Activated CD8-positive, alpha-beta T cell treated with anti-CD3 and anti-CD28 coated beads for 36 hours (primary cell): ENCODE data around the gene AGBL3. TPM values are rescaled to one million over a fixed set of nuclear protein-coding genes. Genes with fewer than 3 reads are reported as not detected.

Source experiments
- ATAC-seq: fragments of 200-7000 bp; cut with Tn5 transposase; one replicate; pipeline ENCODE4 v1.10.0; 2021; ENCODE audit warnings: mild to moderate bottlenecking, moderate library complexity
- CTCF ChIA-PET: fragments of 350-600 bp; sonication (Branson Sonifier 250); formaldehyde crosslinking; loops from one replicate; lab custom pipeline; 2021; ENCODE audit warnings: antibody characterized with exemption; lab: Charles Lee
- POLR2A ChIA-PET: fragments of 350-600 bp; sonication (Branson Sonifier 250); formaldehyde crosslinking; loops from one replicate; lab custom pipeline; 2021; ENCODE audit warnings: antibody characterized with exemption; lab: Charles Lee
- DNase-seq: peaks from one replicate; pipeline ENCODE4 v3.0.0-alpha.2; 2020
- H3K27ac Mint-ChIP-seq: one replicate; pipeline ENCODE4 v1.8.0; 2021; ENCODE audit warnings: mild to moderate bottlenecking, mixed read lengths
- H3K27me3 Mint-ChIP-seq: one replicate; pipeline ENCODE4 v1.8.0; 2021; ENCODE audit warnings: mixed read lengths
- H3K36me3 Mint-ChIP-seq: one replicate; pipeline ENCODE4 v1.8.0; 2021; ENCODE audit warnings: low read depth, mixed read lengths
- H3K4me1 Mint-ChIP-seq: one replicate; pipeline ENCODE4 v1.8.0; 2021; ENCODE audit warnings: low read depth, mixed read lengths
- H3K4me3 Mint-ChIP-seq: one replicate; pipeline ENCODE4 v1.8.0; 2021; ENCODE audit warnings: mild to moderate bottlenecking, moderate library complexity, mixed read lengths
- H3K9me3 Mint-ChIP-seq: one replicate; pipeline ENCODE4 v1.8.0; 2021; ENCODE audit warnings: mixed read lengths
- intact Hi-C: fragments of 100-400 bp; cut with micrococcal nuclease; formaldehyde crosslinking; loops from one replicate; pipeline ENCODE4 v1.10.0; 2022
- total RNA-seq, 2 experiments: library from RNA; stranded (reverse); gene quantifications; one replicate each; pipeline ENCODE4 v1.2.3, GENCODE V29; 2021
- TF ChIP-seq, protein P1 (sequence below): fragments of 200-600 bp; IDR thresholded peaks from one replicate; pipeline ENCODE4 v1.8.0; 2022; ENCODE audit warnings: antibody characterized with exemption, mild to moderate bottlenecking

The AGBL3 gene
- total RNA-seq, 2 experiments from 2014 or later, result 2.7 to 2.9 TPM

DNA sequence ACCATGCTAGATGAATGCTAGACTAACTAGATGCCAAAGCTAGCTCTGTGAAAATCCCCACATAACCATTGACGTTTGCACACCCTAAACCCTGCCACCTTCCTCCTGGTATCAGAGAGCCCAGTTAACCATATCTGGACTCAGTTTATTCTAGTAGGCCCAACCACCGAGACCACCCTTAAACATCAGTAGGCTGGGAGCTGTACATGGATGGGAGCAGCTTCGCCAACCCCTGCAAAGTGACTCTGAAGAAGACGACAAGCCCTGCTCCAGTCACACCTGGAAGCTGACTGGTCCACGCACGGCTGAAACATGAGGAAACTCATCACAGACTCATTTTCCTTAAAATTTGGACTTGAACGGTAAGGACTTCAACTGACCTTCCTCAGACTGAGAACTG is 188.6 kb downstream of the AGBL3 start:
- no peaks in the 10 kb centered on the region for H3K27me3 Mint-ChIP-seq
- TF ChIP-seq, protein P1, sequence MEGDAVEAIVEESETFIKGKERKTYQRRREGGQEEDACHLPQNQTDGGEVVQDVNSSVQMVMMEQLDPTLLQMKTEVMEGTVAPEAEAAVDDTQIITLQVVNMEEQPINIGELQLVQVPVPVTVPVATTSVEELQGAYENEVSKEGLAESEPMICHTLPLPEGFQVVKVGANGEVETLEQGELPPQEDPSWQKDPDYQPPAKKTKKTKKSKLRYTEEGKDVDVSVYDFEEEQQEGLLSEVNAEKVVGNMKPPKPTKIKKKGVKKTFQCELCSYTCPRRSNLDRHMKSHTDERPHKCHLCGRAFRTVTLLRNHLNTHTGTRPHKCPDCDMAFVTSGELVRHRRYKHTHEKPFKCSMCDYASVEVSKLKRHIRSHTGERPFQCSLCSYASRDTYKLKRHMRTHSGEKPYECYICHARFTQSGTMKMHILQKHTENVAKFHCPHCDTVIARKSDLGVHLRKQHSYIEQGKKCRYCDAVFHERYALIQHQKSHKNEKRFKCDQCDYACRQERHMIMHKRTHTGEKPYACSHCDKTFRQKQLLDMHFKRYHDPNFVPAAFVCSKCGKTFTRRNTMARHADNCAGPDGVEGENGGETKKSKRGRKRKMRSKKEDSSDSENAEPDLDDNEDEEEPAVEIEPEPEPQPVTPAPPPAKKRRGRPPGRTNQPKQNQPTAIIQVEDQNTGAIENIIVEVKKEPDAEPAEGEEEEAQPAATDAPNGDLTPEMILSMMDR, result no peak
- no peak for DNase-seq
- peaks cover 11% of the 10 kb centered on the region for H3K4me1 Mint-ChIP-seq
- no peak for ATAC-seq
- H3K36me3 Mint-ChIP-seq, result no peaks in the 10 kb centered on the region
- ChIA-PET POLR2A (interaction anchor here (1.0 kb wide), 1 partner anchor 145 kb away, joined by 3 read pairs; no protein-coding TSS in a partner anchor), CTCF (interaction anchor here (0.8 to 1.2 kb wide), 2 partner anchors 189 to 190 kb away, joined by 3 read pairs; partner anchors contain the start of gene AGBL3)
- H3K4me3 Mint-ChIP-seq, result no peak overlapping the region
- no peaks in the 10 kb centered on the region for H3K9me3 Mint-ChIP-seq
- intact Hi-C loops, result no loop called here
- H3K27ac Mint-ChIP-seq, result no peak overlapping the region

DNA sequence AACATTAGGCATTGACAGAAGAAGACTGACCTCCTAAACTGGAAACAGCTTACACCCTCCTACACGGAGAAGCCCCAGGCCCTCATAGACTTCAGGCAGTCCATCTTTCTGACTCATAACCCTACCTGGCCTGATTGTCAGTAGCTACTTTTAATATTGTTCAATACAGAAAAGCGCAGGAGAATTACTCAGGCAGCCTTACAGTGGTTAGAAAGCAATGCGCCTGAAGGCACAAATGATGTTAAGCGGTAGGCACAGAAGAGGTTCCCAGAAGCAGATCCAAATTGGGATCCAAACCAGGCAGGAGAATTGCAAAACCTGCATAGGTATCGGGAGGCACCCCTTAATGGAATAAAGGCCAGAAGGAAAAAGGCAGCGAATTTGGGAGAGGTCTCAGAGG is 189.6 kb downstream of the AGBL3 start:
- Mint-ChIP-seq H3K27me3 (no peaks in the 10 kb centered on the region), H3K9me3 (peaks cover 6% of the 10 kb centered on the region), H3K4me3 (no peak overlapping the region), H3K27ac (no peak overlapping the region), H3K4me1 (peaks cover 11% of the 10 kb centered on the region), H3K36me3 (peaks cover 7% of the 10 kb centered on the region)
- no peak for ATAC-seq
- CTCF ChIA-PET, result no interaction called here
- TF ChIP-seq, protein P1, result no peak
- intact Hi-C loops, result no loop called here
- POLR2A ChIA-PET, result no interaction called here
- DNase-seq, result no peak

DNA sequence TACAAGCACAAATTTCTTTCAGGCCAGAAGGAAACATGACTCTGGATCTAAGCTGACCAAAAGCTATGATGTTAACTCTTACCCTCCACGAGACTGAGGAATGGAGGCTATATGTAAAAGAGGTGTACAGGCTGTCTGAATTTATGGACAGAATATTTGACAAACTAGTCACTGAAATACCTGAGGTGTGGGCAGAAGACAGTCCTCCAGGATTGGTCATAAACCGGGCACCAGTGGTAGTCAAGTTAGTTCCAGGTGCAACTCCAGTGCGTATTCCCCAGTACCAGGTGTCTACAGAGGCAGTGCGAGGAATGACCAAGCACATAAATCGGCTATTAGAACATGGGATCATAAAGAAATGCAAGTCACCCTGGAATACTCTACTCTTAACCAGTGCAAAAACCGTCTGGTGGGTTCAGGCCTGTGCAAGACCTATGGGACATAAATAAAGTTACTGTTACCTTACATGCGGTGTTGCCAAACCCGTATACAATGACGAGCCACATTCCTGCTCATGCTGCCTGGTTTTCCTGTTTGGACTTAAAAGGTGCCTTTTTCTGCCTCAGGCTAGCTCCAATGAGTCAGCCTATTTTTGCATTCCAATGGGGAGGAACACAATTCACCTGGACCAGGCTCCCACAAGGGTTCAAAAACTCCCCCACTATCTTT is 190.9 kb downstream of the AGBL3 start:
- Mint-ChIP-seq H3K27ac (no peak overlapping the region), H3K36me3 (peaks cover 17% of the 10 kb centered on the region), H3K4me1 (peaks cover 4% of the 10 kb centered on the region), H3K4me3 (no peak overlapping the region), H3K9me3 (peaks cover 14% of the 10 kb centered on the region), H3K27me3 (no peaks in the 10 kb centered on the region)
- ATAC-seq, result no peak
- no peak for DNase-seq
- ChIA-PET POLR2A (no interaction called here), CTCF (no interaction called here)
- TF ChIP-seq, protein P1, result no peak
- intact Hi-C loops, result no loop called here

DNA sequence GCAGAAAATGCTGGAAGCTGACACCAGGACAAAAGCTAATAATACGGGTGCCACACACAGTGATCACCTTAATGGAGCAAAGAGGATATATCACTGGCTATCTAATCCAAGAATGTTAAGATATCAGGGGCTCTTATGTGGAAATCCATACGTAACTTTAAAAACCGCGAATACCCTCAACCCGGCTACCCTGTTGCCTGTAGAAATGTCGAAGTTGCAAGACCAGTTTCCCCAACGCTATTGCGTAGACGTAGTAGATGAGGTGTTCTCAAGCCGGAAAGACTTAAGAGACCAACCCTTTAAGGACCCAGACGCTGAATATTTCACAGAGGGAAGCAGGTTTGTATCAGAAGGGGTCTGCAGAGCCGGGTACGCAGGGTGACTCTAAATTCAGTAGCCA is 192.1 kb downstream of the AGBL3 start:
- POLR2A ChIA-PET, result interaction anchor here (1.1 to 1.9 kb wide), 2 partner anchors 8 to 9 kb away, joined by 3 to 5 read pairs; partner anchors contain the start of gene CYREN
- TF ChIP-seq, protein P1, result no peak
- no peaks in the 10 kb centered on the region for H3K4me1 Mint-ChIP-seq
- no peak overlapping the region for H3K4me3 Mint-ChIP-seq
- peaks cover 20% of the 10 kb centered on the region for H3K9me3 Mint-ChIP-seq
- peaks cover 29% of the 10 kb centered on the region for H3K36me3 Mint-ChIP-seq
- ATAC-seq (no peak), DNase-seq (no peak)
- no peak overlapping the region for H3K27ac Mint-ChIP-seq
- CTCF ChIA-PET, result interaction anchor here (1.0 to 2.2 kb wide), 3 partner anchors 8 to 12 kb away, joined by 3 to 6 read pairs (median 3); partner anchors contain the start of gene CYREN
- H3K27me3 Mint-ChIP-seq, result no peaks in the 10 kb centered on the region
- intact Hi-C loops, result no loop called here

DNA sequence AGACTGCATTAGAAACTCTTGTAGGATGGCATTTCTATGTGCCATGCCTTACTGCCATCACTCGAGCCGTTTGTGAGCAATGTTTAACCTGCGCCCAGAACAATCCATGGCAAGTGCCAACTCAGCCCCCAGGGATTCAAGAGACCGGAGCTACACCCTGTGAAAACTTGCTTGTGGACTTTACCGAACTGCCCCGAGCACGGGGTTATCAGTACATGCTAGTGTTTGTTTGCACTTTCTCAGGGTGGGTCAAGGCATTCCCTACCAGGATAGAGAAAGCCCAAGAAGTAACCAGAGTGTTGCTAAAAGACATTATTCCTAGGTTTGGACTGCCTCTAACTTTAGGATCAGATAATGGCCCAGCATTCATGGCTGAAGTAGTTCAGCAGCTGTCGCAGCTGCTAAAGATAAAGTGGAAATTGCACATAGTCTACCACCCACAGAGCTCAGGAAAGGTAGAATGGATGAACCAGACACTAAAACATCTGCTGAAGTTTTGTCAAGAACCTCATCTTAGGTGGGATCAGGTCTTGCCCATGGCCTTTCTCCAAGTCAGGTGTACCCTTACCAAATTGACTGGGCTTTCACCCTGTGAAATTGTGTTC is 193.1 kb downstream of the AGBL3 start:
- intact Hi-C loops, result no loop called here
- DNase-seq (no peak), ATAC-seq (no peak)
- TF ChIP-seq, protein P1, result no peak
- ChIA-PET POLR2A (interaction anchor here (1.1 to 1.9 kb wide), 2 partner anchors 9 to 10 kb away, joined by 3 to 5 read pairs; partner anchors contain the start of gene CYREN), CTCF (interaction anchor here (1.2 to 2.2 kb wide), 2 partner anchors 9 to 19 kb away, joined by 3 to 6 read pairs; partner anchors contain the start of gene CYREN)
- Mint-ChIP-seq H3K4me3 (no peak overlapping the region), H3K4me1 (no peaks in the 10 kb centered on the region), H3K27ac (no peak overlapping the region), H3K36me3 (peaks cover 40% of the 10 kb centered on the region), H3K27me3 (no peaks in the 10 kb centered on the region), H3K9me3 (peaks cover 20% of the 10 kb centered on the region)
